Thyroid gland (tissue), 4 donors: Measurements from ENCODE around the gene RAB3D. TPM values are rescaled to one million over a fixed set of nuclear protein-coding genes. Genes with fewer than 3 reads are reported as not detected.
"Not testable (repeated sequence)": the region's sequence is repeated elsewhere in the genome, so short reads cannot be mapped to it uniquely, and the experiment has no call there.

Experiments used
- DNase-seq, 2 donors: peaks; one replicate each; pipeline ENCODE4 v3.0.0-alpha.2; 2019
- H3K27ac ChIP-seq, 3 donors: fragments of 200-600 bp; sonication (generic); 1 replicate in 2 of 3; 2 replicates in 1 of 3; pipeline ENCODE4 v1.5.1; 2016 to 2019; ENCODE audit warnings: mild to moderate bottlenecking in 1 of 3, moderate library complexity in 1 of 3
- H3K27me3 ChIP-seq: fragments of 200-600 bp; sonication (generic); one replicate; pipeline ENCODE4 v1.5.1; 2019
- H3K36me3 ChIP-seq, 2 donors: fragments of 200-600 bp; sonication (generic); one replicate each; pipeline ENCODE4 v1.5.1; 2016 to 2019
- H3K4me1 ChIP-seq, 2 donors: fragments of 200-600 bp; sonication (generic); one replicate each; pipeline ENCODE4 v1.5.1; 2017 to 2019
- H3K4me3 ChIP-seq, 3 donors: fragments of 200-600 bp; sonication (generic); replicated peaks in 1 of 3; 1 replicate in 2 of 3; 2 replicates in 1 of 3; pipeline ENCODE4 v1.5.1; 2016; ENCODE audit warnings: mild to moderate bottlenecking in 1 of 3
- H3K9me3 ChIP-seq: fragments of 200-600 bp; sonication (generic); one replicate; pipeline ENCODE4 v1.5.1; 2017
- POLR2A ChIP-seq, 2 donors: fragments of 450-650 bp; IDR thresholded peaks; one replicate each; pipeline ENCODE4 v1.6.1; 2017; ENCODE audit warnings: antibody characterized with exemption in 2 of 2, mild to moderate bottlenecking in 2 of 2, moderate library complexity in 1 of 2
- WGBS, 2 donors: methylation state at CpG; one replicate each; pipeline ENCODE4 v1.1.5; 2017; 5-methylcytosine and 5-hydroxymethylcytosine counted together
- intact Hi-C: fragments of 100-400 bp; cut with DNase I; formaldehyde crosslinking; loops from one replicate; pipeline ENCODE4 v1.15.1; 2023
- total RNA-seq, 4 donors: library from RNA; depleted of rRNA; stranded (reverse); fragments of >200 nt; gene quantifications; one replicate each; pipeline ENCODE4 v1.2.3, GENCODE V29; 2016
- TF ChIP-seq, protein P1 (sequence below), 6 experiments: fragments of 200-600 bp in 3 of 6; fragments of 450-650 bp in 3 of 6; sonication (generic) in 3 of 6; IDR thresholded peaks; one replicate each; pipeline ENCODE4 v1.5.1; 2016 to 2019; ENCODE audit warnings: antibody characterized with exemption in 6 of 6, mild to moderate bottlenecking in 2 of 6, inconsistent platforms in 1 of 6, moderate library complexity in 1 of 6

The RAB3D gene
- total RNA-seq, 4 donors from 2014 or later = 14.8 to 30.3 (median 20.6) TPM

DNA sequence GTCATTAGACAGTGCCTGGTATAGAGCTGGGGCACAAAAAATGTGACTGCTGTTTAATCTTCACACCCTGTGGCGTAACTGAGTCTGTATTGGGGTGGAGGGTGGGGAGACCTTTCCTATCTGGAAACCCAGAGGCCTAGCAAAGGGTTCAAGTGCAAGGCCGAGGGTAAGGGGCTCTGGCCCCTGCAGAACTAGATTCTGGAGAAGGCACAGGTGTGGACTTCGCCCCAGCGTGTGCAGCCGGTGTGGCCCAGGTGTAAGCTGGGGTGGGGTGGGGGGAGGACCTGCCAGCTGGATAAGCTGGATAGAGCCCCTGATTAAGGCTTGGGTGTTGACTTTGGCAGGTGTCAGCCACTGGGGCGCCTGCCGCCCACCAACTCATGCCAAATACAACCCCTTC is 1.3 kb downstream of the RAB3D start:
- Histone ChIP-seq H3K27me3 (no peaks in the 10 kb centered on the region), H3K4me3 (no peak overlapping the region), H3K4me1 (peaks cover 14% of the 10 kb centered on the region in 2 donors), H3K27ac (peak overlapping the region in 1 of 3 donors; percentile 86), H3K9me3 (no peaks in the 10 kb centered on the region), H3K36me3 (peaks cover 21 to 32% of the 10 kb centered on the region in 2 donors)
- DNase-seq = no peak
- TF ChIP-seq, protein P1, sequence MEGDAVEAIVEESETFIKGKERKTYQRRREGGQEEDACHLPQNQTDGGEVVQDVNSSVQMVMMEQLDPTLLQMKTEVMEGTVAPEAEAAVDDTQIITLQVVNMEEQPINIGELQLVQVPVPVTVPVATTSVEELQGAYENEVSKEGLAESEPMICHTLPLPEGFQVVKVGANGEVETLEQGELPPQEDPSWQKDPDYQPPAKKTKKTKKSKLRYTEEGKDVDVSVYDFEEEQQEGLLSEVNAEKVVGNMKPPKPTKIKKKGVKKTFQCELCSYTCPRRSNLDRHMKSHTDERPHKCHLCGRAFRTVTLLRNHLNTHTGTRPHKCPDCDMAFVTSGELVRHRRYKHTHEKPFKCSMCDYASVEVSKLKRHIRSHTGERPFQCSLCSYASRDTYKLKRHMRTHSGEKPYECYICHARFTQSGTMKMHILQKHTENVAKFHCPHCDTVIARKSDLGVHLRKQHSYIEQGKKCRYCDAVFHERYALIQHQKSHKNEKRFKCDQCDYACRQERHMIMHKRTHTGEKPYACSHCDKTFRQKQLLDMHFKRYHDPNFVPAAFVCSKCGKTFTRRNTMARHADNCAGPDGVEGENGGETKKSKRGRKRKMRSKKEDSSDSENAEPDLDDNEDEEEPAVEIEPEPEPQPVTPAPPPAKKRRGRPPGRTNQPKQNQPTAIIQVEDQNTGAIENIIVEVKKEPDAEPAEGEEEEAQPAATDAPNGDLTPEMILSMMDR (IDR thresholded peaks at IDR 0.05) = no peak
- no peak for TF ChIP-seq POLR2A (IDR thresholded peaks at IDR 0.05)
- intact Hi-C loops = no loop called here
- 85 to 93% methylated on average over 5 to 6 of the region's 7 CpGs for WGBS, 2 donors

DNA sequence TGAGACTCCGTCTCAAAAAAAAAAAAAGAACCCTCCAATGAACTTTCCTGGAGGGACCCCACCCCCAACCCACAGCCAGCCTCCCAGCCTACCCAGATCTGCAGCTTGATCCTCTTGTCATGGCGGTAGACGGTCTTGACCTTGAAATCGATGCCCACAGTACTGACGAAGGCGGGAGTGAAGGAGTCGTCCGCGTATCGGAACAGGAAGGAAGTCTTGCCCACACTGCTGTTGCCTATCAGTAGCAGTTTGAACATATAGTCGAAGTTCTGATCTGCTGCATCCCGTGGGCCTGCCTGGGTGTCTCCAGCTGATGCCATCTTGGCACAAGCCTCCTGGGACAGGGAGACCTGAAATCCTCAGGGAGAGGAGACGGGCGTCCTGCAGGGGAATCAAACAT is 2.4 kb downstream of the RAB3D start:
- Histone ChIP-seq H3K4me3 (no peak overlapping the region), H3K9me3 (no peaks in the 10 kb centered on the region), H3K4me1 (peaks cover 14% of the 10 kb centered on the region in 2 donors), H3K36me3 (peaks cover 27 to 41% of the 10 kb centered on the region in 2 donors), H3K27ac (no peak overlapping the region), H3K27me3 (no peaks in the 10 kb centered on the region)
- intact Hi-C loops = no loop called here
- TF ChIP-seq POLR2A (IDR thresholded peaks at IDR 0.05) = no peak
- TF ChIP-seq, protein P1 (IDR thresholded peaks at IDR 0.05) = no peak
- 87 to 92% methylated on average over 14 of the region's 14 CpGs for WGBS, 2 donors
- DNase-seq = no peak

DNA sequence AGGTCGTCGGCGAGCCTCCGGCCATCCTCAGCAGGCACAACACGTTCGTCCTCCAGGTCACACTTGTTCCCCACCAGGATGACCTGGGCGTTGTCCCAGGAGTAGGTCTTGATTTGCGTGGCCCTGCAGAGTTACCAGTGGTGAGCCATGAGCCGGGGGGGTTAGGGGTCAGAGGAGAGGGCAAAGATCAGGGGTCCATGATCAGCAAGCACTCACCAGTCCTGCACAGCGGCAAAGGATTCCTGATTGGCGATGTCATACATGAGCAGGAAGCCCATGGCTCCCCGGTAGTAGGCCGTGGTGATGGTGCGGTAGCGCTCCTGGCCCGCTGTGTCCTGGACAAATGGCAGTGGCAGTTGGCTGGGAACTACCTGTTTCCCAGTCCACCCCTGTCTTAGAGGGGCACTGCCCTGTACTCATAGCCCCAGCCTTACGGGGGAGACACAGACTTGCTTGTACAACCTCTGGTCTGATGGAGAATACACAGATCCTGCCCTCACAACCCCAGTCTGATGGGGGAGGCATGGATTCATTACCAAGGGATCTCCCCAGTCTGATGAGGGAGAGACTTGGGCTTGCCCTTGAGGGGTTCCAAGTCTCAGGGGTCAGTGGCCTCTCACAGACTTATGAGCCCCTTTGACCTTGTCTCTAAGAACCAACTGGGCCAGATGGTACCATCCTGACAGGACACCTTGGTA is 3.9 kb downstream of the RAB3D start:
- 96% methylated on average over 12 to 13 of the region's 17 CpGs for WGBS, 2 donors
- Histone ChIP-seq H3K4me3 (no peak overlapping the region), H3K27me3 (no peaks in the 10 kb centered on the region), H3K36me3 (peaks cover 27 to 41% of the 10 kb centered on the region in 2 donors), H3K9me3 (no peaks in the 10 kb centered on the region), H3K27ac (no peak overlapping the region), H3K4me1 (peaks cover 14% of the 10 kb centered on the region in 2 donors)
- DNase-seq = no peak
- TF ChIP-seq POLR2A (IDR thresholded peaks at IDR 0.05) = no peak
- TF ChIP-seq, protein P1 (IDR thresholded peaks at IDR 0.05) = no peak
- intact Hi-C loops = no loop called here

GRCh38 chr19:11333838-11334237 is 5.6 kb downstream of the RAB3D start:
- intact Hi-C loops = not testable (repeated sequence)

GRCh38 chr19:11332822-11333221 is 6.6 kb downstream of the RAB3D start:
- WGBS, 2 donors = 95 to 98% methylated on average over 5 of the region's 5 CpGs
- no peaks in the 10 kb centered on the region for H3K27me3 ChIP-seq
- intact Hi-C loops = no loop called here
- no peaks in the 10 kb centered on the region for H3K4me1 ChIP-seq
- DNase-seq = no peak
- no peak overlapping the region for H3K4me3 ChIP-seq
- TF ChIP-seq, protein P1 (IDR thresholded peaks at IDR 0.05) = no peak
- no peak for TF ChIP-seq POLR2A (IDR thresholded peaks at IDR 0.05)
- H3K36me3 ChIP-seq = peaks cover 27 to 55% of the 10 kb centered on the region in 2 donors
- H3K27ac ChIP-seq = no peak overlapping the region
- H3K9me3 ChIP-seq = no peaks in the 10 kb centered on the region

More at GRCh38 chr19:11333838-11334237, 5.6 kb downstream of the RAB3D start:
- H3K4me3 ChIP-seq, H3K4me1 ChIP-seq, H3K27me3 ChIP-seq, H3K27ac ChIP-seq, DNase-seq, H3K9me3 ChIP-seq: not testable (repeated sequence)
- H3K36me3 ChIP-seq = peaks cover 27 to 52% of the 10 kb centered on the region in 2 donors
- 85 to 90% methylated on average over 8 to 9 of the region's 9 CpGs for WGBS, 2 donors
